Activated CD4-positive, alpha-beta T cell treated with anti-CD3 and anti-CD28 coated beads, Interleukin-2, amount 10 ng/mL, durations not matched to agents 7 days and 5 days (primary cell): ENCODE measurements around the gene SLC1A3. TPM values are rescaled to one million over a fixed set of nuclear protein-coding genes. Genes with fewer than 3 reads are reported as not detected.
"Not testable (repeated sequence)": the region's sequence is repeated elsewhere in the genome, so short reads cannot be mapped to it uniquely, and the experiment has no call there.

Experiments used
- CTCF ChIA-PET: fragments of 350-600 bp; sonication (Branson Sonifier 250); formaldehyde crosslinking; loops from one replicate; lab custom pipeline; 2021; ENCODE audit warnings: antibody characterized with exemption; lab: Charles Lee
- POLR2A ChIA-PET: fragments of 350-600 bp; sonication (Branson Sonifier 250); formaldehyde crosslinking; loops from one replicate; lab custom pipeline; 2021; ENCODE audit warnings: antibody characterized with exemption; lab: Charles Lee
- DNase-seq: peaks from one replicate; pipeline ENCODE4 v3.0.0-alpha.2; 2020
- H3K27ac Mint-ChIP-seq: one replicate; pipeline ENCODE4 v1.8.0; 2021; ENCODE audit warnings: mild to moderate bottlenecking, moderate library complexity, mixed read lengths
- H3K27me3 Mint-ChIP-seq: one replicate; pipeline ENCODE4 v1.8.0; 2021; ENCODE audit warnings: mixed read lengths
- H3K36me3 Mint-ChIP-seq: one replicate; pipeline ENCODE4 v1.8.0; 2021; ENCODE audit warnings: low read depth, mixed read lengths
- H3K4me1 Mint-ChIP-seq: one replicate; pipeline ENCODE4 v1.8.0; 2021; ENCODE audit warnings: mixed read lengths
- H3K4me3 Mint-ChIP-seq: one replicate; pipeline ENCODE4 v1.8.0; 2021; ENCODE audit warnings: mild to moderate bottlenecking, moderate library complexity, mixed read lengths
- H3K9me3 Mint-ChIP-seq: one replicate; pipeline ENCODE4 v1.8.0; 2021; ENCODE audit warnings: mixed read lengths
- total RNA-seq, 2 experiments: library from RNA; stranded (reverse); gene quantifications; one replicate each; pipeline ENCODE4 v1.2.3, GENCODE V29; 2021

SLC1A3 gene
- total RNA-seq, 2 experiments from 2014 or later = not detected

GRCh38 chr5:36585701-36586100, 20.7 kb upstream of the SLC1A3 start:
- Mint-ChIP-seq H3K4me3 (no peak overlapping the region), H3K27me3 (peaks cover 10% of the 10 kb centered on the region), H3K27ac (no peak overlapping the region), H3K4me1 (no peaks in the 10 kb centered on the region), H3K9me3 (no peaks in the 10 kb centered on the region), H3K36me3 (no peaks in the 10 kb centered on the region)
- ChIA-PET CTCF (no interaction called here), POLR2A (no interaction called here)
- DNase-seq = no peak

DNA sequence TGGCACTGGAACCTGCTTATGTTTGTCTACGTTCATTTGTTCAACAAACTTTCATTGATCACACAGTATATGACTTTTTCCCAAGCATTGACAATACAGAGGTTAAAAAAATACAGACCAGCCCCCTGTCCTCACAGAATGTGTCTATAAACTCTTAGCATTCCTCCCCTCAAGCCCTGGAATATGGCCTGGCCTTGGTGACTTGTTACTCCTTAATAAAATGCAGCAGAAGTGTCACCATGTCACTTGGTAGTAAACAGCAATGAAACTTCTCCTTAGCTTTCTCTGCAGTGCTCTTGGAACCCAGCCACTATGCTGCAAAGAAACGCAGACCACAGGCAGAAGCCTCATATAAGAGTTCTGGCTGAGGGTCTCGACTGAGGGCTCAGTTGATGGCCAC, 19.1 kb upstream of the SLC1A3 start:
- H3K36me3 Mint-ChIP-seq = no peaks in the 10 kb centered on the region
- peaks cover 6% of the 10 kb centered on the region for H3K27me3 Mint-ChIP-seq

GRCh38 chr5:36589735-36590134, 16.7 kb upstream of the SLC1A3 start:
- CTCF ChIA-PET, H3K36me3 Mint-ChIP-seq, H3K4me1 Mint-ChIP-seq, DNase-seq, POLR2A ChIA-PET, H3K9me3 Mint-ChIP-seq, H3K27me3 Mint-ChIP-seq, H3K4me3 Mint-ChIP-seq, H3K27ac Mint-ChIP-seq: not testable (repeated sequence)

More for the DNA sequence above, 19.1 kb upstream of the SLC1A3 start:
- no peak for DNase-seq
- Mint-ChIP-seq H3K4me3 (no peak overlapping the region), H3K27ac (no peak overlapping the region), H3K4me1 (no peaks in the 10 kb centered on the region), H3K9me3 (no peaks in the 10 kb centered on the region)
- ChIA-PET POLR2A (no interaction called here), CTCF (interaction anchor here (1.6 kb wide), 1 partner anchor 16 kb away, joined by 3 read pairs; no protein-coding TSS in a partner anchor)

- no peak for DNase-seq
- POLR2A ChIA-PET = no interaction called here
- H3K4me1 Mint-ChIP-seq = no peaks in the 10 kb centered on the region
- no peak overlapping the region for H3K4me3 Mint-ChIP-seq
- no peaks in the 10 kb centered on the region for H3K36me3 Mint-ChIP-seq
- no peak overlapping the region for H3K27ac Mint-ChIP-seq
- H3K9me3 Mint-ChIP-seq = no peaks in the 10 kb centered on the region
- H3K27me3 Mint-ChIP-seq = no peaks in the 10 kb centered on the region
- CTCF ChIA-PET = no interaction called here
These were observed 15.7 kb upstream of the SLC1A3 start for GRCh38 chr5:36590513-36591286.

- no peaks in the 10 kb centered on the region for H3K9me3 Mint-ChIP-seq
- no peak overlapping the region for H3K4me3 Mint-ChIP-seq
- no peak for DNase-seq
- POLR2A ChIA-PET = no interaction called here
- H3K4me1 Mint-ChIP-seq = no peaks in the 10 kb centered on the region
- H3K36me3 Mint-ChIP-seq = no peaks in the 10 kb centered on the region
- H3K27me3 Mint-ChIP-seq = no peaks in the 10 kb centered on the region
- H3K27ac Mint-ChIP-seq = no peak overlapping the region
- CTCF ChIA-PET = no interaction called here
These were observed 12.5 kb upstream of the SLC1A3 start for GRCh38 chr5:36593867-36594266.

- DNase-seq = no peak
- no peak overlapping the region for H3K27ac Mint-ChIP-seq
- CTCF ChIA-PET = no interaction called here
- H3K9me3 Mint-ChIP-seq = no peaks in the 10 kb centered on the region
- no peak overlapping the region for H3K4me3 Mint-ChIP-seq
- POLR2A ChIA-PET = no interaction called here
- H3K36me3 Mint-ChIP-seq = no peaks in the 10 kb centered on the region
- peaks cover 2% of the 10 kb centered on the region for H3K27me3 Mint-ChIP-seq
- H3K4me1 Mint-ChIP-seq = no peaks in the 10 kb centered on the region
These were observed 10.2 kb upstream of the SLC1A3 start for GRCh38 chr5:36596247-36596646.

DNA sequence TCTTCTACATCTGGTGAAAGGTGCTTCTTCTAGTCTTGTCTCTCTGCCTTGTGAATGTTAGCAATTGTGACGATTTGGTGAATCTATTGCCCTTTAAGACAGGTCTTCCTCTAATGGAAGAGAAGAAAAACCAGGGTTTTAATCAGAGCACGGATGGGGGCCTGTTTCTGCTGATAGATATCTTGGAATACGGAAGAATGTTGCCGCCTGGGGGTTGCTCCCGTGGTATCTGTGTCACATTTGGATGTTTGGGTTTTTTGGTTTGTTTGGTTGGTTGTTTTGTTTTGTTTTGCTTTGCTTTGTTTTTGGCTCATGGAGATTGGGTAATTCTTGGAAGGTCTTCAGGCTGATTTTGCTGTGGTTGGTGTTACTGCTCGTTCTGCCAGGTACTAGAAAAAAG, 9.7 kb upstream of the SLC1A3 start:
- H3K4me3 Mint-ChIP-seq = no peak overlapping the region
- no peaks in the 10 kb centered on the region for H3K9me3 Mint-ChIP-seq
- no peak overlapping the region for H3K27ac Mint-ChIP-seq
- DNase-seq = no peak
- peaks cover 3% of the 10 kb centered on the region for H3K27me3 Mint-ChIP-seq
- ChIA-PET CTCF (no interaction called here), POLR2A (no interaction called here)
- no peaks in the 10 kb centered on the region for H3K4me1 Mint-ChIP-seq
- no peaks in the 10 kb centered on the region for H3K36me3 Mint-ChIP-seq

- Mint-ChIP-seq H3K27me3 (peaks cover 7% of the 10 kb centered on the region), H3K4me3 (no peak overlapping the region), H3K9me3 (no peaks in the 10 kb centered on the region), H3K4me1 (no peaks in the 10 kb centered on the region), H3K27ac (no peak overlapping the region), H3K36me3 (no peaks in the 10 kb centered on the region)
- CTCF ChIA-PET = no interaction called here
- no peak for DNase-seq
- POLR2A ChIA-PET = no interaction called here
These were observed 8.4 kb upstream of the SLC1A3 start for GRCh38 chr5:36598045-36598444.

- H3K27ac Mint-ChIP-seq = no peak overlapping the region
- H3K27me3 Mint-ChIP-seq = peaks cover 22% of the 10 kb centered on the region
- ChIA-PET CTCF (no interaction called here), POLR2A (no interaction called here)
- no peak overlapping the region for H3K4me3 Mint-ChIP-seq
- no peaks in the 10 kb centered on the region for H3K9me3 Mint-ChIP-seq
- DNase-seq = no peak
- H3K36me3 Mint-ChIP-seq = no peaks in the 10 kb centered on the region
- H3K4me1 Mint-ChIP-seq = no peaks in the 10 kb centered on the region
These were observed 6.2 kb upstream of the SLC1A3 start for GRCh38 chr5:36599986-36600779.

GRCh38 chr5:36600917-36601527, 5.4 kb upstream of the SLC1A3 start:
- ChIA-PET POLR2A (no interaction called here), CTCF (no interaction called here)
- peaks cover 30% of the 10 kb centered on the region for H3K27me3 Mint-ChIP-seq
- H3K4me3 Mint-ChIP-seq = no peak overlapping the region
- no peak overlapping the region for H3K27ac Mint-ChIP-seq
- no peaks in the 10 kb centered on the region for H3K9me3 Mint-ChIP-seq
- H3K36me3 Mint-ChIP-seq = no peaks in the 10 kb centered on the region
- peaks cover 5% of the 10 kb centered on the region for H3K4me1 Mint-ChIP-seq
- DNase-seq = no peak

GRCh38 chr5:36602704-36603321, 3.6 kb upstream of the SLC1A3 start:
- Mint-ChIP-seq H3K27me3 (peaks cover 46% of the 10 kb centered on the region), H3K4me3 (no peak overlapping the region), H3K9me3 (no peaks in the 10 kb centered on the region), H3K27ac (no peak overlapping the region), H3K4me1 (peaks cover 19% of the 10 kb centered on the region), H3K36me3 (no peaks in the 10 kb centered on the region)
- POLR2A ChIA-PET = no interaction called here
- no peak for DNase-seq
- CTCF ChIA-PET = no interaction called here

GRCh38 chr5:36605241-36605640, 1.2 kb upstream of the SLC1A3 start:
- no peak overlapping the region for H3K4me3 Mint-ChIP-seq
- ChIA-PET CTCF (no interaction called here), POLR2A (no interaction called here)
- no peak for DNase-seq
- H3K4me1 Mint-ChIP-seq = peaks cover 19% of the 10 kb centered on the region
- no peak overlapping the region for H3K27ac Mint-ChIP-seq
- H3K27me3 Mint-ChIP-seq = peaks cover 61% of the 10 kb centered on the region
- no peaks in the 10 kb centered on the region for H3K9me3 Mint-ChIP-seq
- no peaks in the 10 kb centered on the region for H3K36me3 Mint-ChIP-seq

DNA sequence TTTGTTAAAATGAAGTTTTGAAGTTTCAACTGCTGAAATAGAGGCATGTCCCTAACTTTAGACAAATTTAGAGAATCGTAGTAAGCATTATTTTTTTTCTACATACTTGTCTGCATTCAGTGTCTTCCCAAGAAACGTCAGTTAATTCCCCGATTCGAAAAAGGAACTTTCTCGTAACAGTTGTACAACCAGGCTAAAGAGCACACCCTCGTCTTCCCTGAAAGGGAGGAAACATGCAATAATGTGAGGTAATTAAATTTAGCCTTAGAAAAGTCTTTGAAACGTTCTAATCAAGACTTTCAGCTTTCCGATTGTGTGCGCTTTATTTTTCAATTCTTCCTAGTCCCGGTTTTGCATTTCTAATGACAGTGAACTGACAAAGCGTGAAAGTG, 374 bp upstream of the SLC1A3 start:
- Mint-ChIP-seq H3K36me3 (no peaks in the 10 kb centered on the region), H3K27ac (no peak overlapping the region), H3K9me3 (no peaks in the 10 kb centered on the region), H3K4me1 (peaks cover 19% of the 10 kb centered on the region), H3K27me3 (peaks cover 64% of the 10 kb centered on the region), H3K4me3 (peak overlapping the region; percentile 64)
- POLR2A ChIA-PET = interaction anchor here (0.6 kb wide), 1 partner anchor 115 kb away, joined by 5 read pairs; no protein-coding TSS in a partner anchor
- DNase-seq = no peak
- CTCF ChIA-PET = no interaction called here
